Limb (tissue), 2 donors: Measurements from ENCODE around the gene IL1RAPL1.
"Not testable (repeated sequence)": the region's sequence is repeated elsewhere in the genome, so short reads cannot be mapped to it uniquely, and the experiment has no call there.

Experiments
- DNase-seq, 2 donors: peaks; one replicate each; pipeline ENCODE4 v3.0.0-alpha.2; 2016; ENCODE audit errors: extremely low spot score in 2 of 2

IL1RAPL1 gene

DNA sequence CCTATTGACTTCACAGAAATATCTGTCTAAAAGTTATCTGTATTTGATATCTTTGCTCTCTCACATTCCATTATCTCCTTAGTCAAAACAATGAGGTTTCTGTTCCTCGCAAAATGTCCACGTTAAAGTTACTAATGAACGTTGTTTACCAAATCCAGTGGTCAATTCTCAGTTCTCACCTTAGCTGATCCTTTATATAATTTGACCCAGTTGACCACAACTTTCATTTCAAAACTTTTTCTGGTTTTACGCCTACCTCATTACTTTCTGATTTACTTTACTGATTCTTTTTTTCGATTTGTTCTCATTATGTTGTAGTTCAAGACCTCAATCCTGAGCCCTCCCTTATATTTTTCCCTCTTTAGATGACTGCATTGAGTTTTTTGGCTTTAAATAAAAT is 186.6 kb downstream of the IL1RAPL1 start:
- DNase-seq, result no peak

DNA sequence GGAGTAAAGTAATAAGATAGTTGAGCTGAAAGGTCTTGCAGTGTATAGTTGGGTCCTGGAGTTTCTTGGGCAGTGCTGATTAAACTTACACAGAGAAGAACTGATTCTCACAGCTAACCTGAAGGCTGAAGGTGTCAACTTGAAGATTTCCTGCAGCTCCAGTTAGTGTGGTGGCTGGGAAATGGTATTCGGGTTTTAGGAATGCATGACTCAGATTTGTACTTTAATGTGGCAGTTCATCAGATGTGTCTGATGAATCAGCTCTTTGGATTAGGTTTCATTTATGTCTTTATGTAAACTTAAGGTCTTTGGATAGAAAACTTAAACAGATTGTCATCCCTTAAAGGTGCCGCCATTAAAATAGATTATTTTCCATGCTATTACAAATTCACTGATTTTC is 200.0 kb downstream of the IL1RAPL1 start:
- DNase-seq, result no peak

DNA sequence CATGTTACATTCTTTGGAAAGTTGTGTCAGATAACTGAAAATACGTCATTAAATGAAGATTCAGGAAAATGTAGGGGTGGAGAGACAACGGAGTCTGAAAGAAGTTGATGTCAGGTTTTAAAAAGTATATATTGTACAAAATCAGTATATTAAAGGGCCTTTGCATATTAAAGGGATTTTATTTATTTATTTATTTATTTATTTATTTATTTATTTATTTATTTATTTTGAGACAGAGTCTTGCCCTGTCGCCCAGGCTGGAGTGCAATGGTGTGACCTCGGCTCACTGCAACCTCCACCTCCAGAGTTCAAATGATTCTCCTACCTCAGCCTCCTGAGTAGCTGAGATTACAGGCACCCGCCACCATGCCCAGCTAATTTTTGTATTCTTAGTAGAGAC is 213.4 kb downstream of the IL1RAPL1 start:
- DNase-seq, result not testable (repeated sequence)

DNA sequence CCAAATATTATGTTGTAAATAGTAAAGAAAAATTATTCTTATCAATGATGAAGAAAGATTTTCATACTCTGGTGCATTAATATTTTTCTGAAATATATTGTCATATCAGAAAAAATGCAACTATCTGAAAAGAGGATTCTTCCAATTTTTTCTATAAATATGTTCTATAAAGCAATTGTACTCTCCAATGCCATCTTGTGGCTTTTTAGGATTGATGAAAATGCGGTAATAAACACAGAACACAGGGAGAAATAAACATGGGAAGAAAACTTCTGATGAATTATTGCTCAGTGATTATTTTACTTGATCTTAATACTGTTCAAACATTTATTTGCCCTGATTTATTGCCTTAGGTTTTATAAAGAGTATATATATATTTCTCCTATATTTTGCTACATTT is 215.4 kb downstream of the IL1RAPL1 start:
- no peak for DNase-seq

DNA sequence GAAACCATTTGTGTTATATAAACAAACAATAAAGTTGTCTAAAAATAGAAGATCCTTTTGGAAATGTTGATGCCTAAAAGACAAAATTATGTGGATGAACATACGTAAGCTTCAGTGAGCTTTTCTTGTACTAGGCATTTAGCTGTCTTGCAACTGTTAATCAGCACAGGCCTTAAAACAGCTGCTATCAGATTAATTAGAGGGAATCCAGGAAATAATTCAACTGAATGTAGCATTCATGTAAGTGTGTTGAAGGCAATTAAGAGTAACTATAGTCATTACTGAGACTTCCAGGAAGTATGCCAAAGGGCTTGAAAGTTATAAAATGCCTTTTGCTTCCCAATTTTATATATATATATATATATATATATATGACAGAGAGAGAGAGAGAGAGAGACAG is 248.7 kb downstream of the IL1RAPL1 start:
- no peak for DNase-seq

DNA sequence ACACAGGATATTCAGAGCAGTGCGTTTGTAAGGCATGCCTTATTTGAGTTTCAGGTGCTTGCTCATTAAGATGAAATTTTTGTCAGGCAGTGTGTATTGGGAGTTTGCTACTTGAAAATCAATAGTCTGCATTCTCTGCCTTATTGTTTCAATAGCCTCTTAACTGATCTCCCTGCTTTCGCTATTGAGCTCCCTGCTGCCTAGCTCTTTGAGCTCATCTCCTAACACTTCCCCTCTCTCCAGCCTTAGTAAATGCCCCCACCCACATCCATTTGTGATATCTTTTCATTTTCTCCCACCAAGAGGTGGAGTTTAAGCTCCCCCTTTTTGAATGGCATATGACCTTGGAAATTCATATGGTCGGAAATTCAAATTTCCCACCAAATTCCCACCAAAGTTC is 256.6 kb downstream of the IL1RAPL1 start:
- DNase-seq, result no peak

DNA sequence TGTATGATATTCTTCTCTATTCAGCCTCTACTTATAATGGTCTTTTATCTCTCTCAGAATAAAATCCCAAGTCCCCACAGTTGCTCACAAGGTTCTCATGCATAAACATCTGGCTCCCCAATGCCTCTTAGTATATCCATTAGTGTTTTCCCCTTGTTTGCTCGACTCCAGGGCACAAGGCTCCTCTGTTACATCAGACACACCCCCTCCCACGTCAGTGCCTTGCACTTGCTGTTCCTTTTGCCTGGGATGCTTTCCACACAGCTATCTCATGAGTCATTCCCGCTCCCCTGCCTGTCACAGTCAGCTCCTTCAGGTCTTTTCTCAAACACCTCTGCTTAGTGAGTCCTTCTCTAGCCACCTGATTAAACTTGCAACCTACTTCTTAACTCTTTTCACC is 260.2 kb downstream of the IL1RAPL1 start:
- DNase-seq, result no peak

DNA sequence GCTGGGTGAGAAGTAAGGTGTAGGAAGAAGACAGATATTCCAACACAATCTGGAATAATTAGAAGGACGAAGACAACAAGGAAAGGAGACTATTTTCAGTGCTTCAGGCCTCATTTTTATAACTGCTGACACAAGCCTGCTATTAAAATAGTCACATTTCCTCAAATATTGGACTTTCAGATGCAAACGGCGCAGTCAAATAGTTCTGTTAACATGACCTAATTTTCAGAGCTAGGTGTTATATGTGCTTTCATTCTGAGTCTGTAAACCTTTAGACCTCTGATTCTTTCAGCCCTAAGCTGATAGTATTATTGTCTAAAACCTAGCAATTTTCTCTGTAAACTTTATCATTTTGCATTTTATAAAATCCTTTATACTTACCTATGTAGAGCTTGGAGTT is 261.5 kb downstream of the IL1RAPL1 start:
- DNase-seq, result no peak

DNA sequence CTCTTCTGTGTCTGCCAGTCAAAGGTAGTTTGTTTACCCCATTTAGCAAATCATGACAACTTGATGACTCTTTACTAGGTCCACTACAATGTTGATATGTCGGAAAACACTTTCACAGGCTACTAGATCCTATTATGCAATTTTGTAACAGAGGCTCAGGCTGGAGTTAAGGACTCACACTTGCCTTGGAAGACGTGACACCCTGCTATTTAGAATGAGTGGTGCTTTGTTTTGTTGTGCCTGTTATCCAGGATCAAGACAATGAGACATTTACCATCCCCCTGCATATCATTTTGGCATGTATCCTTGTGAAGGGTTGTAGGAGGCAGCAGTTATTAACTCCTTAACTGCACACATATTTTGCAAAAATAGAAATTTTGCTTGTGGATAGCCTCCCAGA is 263.7 kb downstream of the IL1RAPL1 start:
- DNase-seq, result no peak

DNA sequence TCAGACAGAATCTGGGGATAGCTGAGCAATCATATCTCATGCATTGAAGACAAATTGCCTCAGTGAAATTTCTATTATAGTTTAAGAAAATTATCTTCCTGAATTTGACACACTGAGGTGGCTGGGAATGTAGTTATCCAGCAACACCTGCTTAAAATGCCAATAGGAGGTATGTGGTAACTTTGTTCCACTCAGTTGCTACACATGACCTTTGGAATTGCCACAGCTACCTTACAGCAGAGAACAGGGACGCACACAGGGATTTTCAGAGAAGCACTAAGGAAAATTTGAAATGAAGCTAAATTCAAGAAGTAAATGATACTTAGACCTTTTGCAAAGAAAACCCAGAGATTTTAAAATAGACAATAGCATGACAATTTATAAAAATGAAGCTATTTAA is 264.6 kb downstream of the IL1RAPL1 start:
- no peak for DNase-seq

DNA sequence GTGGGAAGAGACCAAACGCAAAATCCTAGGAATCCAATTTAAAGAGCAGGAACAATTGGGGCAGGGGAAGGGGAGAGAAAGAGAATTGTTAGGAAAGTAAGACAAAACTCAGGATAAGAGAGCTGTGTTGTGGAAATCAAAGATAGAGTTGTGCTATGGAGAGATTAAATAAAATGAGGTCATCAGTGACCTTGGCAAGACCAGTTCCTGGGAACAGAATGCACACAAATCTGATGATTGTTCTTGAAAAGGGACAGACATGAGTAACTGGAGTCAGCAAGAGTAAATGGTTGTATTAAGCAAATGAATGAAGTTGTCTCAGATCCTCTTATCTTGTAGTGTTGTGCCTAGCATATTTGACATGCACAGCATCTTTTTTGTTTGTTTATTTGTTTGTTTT is 267.4 kb downstream of the IL1RAPL1 start:
- DNase-seq, result no peak

DNA sequence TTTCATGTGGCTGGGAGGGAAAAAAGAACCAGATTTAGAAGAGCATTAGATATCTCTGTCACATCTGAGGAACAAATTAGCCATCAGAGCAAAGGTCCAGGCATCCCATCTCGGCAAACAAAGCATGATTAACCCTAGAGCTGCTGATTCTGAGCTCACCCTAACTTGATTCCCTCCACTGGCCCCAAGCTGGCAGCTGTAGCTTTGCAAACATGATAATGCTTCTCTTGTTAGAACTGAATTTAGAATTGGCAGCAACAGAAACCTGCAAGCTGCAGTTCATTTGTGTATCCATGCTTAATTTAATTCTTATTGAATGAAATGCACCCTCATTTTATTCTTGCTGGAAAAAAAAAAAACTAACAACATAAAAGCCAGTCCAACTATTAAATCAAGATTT is 289.2 kb downstream of the IL1RAPL1 start:
- no peak for DNase-seq

DNA sequence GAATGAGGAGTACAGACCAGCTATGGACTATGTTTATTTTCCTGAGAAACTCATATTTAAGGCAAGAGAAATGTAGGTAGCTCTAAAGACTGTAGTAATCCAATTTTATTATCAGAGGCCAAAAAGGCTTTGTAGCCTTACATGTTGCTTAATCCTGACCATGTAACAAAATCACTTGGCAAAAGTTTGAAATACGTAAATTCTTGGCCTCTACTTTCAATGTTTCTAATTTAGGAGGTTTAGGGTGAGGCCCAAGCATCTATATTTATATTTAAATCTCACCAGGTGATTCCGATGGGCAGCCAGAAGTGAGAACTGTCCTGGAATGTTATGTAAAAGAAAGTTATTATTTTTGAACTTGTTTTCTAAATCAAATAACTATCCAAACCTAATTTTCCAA is 289.7 kb downstream of the IL1RAPL1 start:
- no peak for DNase-seq

DNA sequence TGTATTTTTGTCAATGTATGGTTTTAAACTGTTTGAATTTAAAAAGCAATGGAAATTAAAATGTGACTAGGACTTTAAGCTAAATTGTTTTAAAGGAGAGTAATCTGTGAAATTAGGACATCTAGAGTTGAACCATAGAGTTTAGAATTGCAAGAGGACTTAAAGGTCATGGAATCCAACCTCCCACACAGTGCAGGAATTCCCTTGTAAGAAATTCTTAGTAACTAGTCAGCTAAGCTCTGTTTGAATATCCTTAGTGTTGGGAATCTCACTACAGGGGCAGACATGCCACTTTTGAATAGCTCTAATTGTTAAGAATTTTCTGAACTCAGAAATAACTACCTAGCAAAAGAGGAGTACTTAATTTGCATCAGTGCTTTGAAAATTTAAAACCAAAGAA is 292.9 kb downstream of the IL1RAPL1 start:
- no peak for DNase-seq

DNA sequence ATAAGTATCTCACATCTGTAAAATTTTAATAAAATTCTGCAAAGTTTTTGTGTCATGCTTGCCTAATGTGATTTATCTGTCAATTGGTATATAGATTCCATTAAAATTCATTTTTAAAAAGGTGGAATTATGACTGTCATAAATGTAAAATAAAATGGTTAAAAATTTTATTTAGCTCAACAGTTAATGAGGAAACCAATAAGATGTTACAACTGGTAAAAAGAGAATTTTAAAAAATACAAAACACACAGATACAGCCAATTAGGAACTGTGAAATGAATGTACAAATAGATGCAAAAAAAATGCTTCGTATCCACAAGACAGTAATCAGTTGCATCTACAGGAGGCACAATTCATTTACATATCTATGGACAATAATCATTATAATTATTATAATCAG is 297.6 kb downstream of the IL1RAPL1 start:
- DNase-seq, result no peak

DNA sequence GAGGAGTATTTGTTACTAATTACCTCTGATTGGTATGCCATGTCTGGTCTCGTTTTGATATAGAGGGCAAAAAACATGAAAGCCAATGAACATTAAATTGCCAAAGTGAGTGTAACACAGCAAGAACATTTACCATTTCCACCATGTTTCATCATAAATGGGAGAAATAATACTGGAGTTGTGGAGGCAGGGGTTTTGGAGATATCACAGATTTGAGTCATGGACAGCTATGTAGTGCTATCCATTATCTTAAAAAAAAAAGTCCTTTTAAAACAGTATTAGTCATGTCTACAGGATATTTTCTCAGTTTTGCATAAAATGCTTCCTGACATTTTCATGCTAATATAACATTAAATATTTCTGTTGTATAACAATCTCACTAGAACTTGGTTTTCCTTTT is 301.2 kb downstream of the IL1RAPL1 start:
- no peak for DNase-seq

DNA sequence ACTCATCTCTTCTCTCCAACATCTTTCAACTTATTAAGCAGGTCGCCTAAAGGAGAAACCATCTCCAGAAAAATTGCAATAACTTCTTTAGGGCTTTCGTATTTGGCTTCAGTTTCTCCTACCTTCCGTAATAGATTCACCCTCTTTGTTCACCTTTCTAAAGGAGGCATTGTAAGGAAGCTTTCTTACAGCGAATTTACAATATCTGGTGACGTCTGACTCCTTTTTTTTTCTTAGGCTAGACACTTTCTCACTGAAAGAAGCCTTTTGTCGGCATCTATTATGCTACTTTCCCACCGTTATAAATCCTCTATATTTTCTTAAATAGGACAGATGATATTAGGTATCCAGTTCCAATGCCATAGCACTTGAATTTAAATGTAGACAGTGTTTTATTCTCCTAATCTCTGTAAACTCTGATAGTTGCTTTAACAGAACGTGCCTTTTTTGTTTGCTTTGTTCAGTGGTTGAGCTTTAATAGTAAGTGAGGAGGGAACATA is 302.4 kb downstream of the IL1RAPL1 start:
- no peak for DNase-seq

DNA sequence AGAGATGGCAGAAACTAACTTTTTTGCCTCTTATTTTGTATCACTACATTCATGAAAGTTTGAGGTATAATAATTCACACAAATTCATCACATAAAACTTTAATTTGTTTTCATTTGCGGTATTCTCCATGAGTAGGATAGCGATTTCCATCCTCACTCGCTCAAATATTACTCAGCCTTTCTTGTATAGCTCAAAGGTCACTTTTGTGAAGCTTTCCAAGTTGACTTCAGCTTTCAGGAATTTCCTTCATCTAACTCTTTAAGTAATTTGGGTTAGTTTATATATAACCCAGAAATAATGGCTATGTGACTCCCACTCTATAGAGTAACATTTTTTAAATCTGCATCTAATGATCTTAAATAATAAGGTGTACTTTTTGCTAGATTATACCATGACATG is 314.4 kb downstream of the IL1RAPL1 start:
- no peak for DNase-seq

DNA sequence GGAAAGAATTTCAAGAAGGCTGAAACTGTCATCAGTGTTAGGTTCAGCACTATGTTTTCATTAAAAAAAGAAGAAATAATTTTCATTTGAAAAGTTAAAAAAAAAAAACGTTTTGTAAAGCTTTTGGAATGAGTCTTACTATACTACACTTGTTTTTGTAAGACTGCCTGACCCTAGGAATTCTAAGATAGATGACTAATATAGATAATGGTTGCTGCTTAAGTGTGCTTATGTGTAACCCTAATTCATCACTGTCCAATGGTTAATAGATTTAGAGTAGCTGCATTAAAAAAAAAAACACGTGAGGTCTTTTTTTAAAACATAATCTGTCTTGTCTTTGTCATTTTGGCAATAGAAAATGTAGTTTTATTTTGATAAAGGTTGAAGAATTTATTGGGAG is 323.2 kb downstream of the IL1RAPL1 start:
- no peak for DNase-seq

DNA sequence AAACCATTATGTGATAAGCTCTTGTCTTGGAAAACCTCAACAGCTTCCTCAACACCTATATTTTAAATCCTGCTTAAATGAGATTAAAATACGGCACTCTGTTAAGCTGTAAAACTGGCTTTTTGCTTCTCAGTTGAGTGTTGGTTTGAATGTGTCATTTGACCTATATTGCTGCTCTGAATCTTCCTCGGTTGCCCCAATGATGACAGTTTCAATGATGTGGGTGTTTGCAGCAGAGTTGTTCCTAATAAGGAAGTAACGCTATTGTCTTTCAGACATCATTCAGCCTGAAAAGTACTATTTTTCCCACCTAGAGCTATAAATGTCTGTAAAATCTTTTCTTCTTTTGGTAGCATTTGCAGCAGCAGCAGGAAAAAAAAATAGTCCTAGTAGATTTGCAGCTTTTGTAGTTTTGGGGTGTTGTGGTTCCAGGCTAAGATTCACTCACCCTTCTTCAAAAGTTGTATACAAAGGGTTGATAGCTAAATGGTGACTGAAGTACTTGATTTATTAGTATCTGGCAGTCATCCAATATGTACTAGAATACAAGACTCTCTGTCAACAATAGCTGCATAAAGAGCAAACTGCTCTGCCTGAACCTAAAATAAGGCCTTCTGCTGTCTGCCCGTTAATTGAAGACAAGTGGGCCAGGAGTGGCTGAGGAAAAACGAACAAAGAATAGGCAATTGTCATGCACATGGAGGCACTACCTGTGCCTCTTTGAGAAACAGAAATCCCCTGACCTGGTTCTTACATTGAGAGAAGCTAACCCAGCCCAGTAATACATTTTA is 333.1 kb downstream of the IL1RAPL1 start:
- no peak for DNase-seq

DNA sequence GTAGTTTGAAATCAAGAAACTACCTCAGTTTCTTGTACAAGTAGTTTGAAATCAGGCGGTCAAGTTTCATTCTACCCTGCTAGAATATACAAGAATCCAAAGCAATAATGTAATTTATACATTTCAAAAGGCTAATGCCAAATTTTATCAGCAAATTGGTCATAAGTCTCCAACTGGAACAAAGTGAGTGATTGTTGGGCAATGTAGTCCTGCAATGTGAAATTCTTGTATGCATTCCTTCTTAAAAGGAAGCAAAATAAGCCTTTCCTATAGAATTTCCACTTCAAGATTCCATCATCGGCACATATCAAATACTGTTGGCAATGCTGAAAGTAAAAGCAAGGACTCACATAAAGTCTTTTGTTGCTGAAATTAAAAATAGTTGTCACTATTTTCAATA is 334.9 kb downstream of the IL1RAPL1 start:
- no peak for DNase-seq

DNA sequence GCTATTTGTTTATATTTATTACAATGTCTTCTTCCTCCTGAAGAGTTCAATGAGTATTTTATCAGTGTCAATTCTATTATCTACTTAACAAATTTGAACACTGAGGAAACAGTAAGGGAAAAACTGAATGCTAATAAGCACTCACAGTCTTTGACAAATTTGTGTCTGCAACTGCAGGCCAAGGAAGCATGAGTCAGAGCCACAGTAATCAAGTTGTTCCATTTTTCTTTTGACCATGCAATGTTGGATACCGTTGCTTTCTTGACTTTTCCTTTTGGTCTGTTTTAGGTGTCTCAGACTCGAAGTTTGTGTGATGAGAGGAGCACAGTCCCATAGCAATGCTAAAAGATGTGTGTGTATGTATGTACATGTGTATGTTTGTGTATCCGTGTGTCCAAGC is 359.6 kb downstream of the IL1RAPL1 start:
- no peak for DNase-seq

DNA sequence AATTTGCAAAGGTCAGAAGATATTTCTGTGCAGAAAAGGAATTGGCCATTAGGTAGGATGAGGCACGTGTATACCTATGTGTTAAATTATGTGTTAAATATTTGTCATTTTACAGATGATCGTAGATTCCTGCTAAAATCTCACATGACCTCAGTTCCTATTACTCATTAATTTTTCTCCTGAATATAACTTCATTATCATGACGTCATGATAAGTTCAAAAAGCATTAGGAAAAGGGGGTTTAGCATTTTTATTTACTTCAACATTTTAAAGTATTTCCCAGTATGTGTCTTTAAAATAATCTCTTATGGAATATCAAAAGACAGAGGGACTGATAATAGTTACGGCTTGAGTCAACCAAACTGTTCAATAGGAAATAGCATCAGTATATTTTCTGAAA is 372.8 kb downstream of the IL1RAPL1 start:
- no peak for DNase-seq

DNA sequence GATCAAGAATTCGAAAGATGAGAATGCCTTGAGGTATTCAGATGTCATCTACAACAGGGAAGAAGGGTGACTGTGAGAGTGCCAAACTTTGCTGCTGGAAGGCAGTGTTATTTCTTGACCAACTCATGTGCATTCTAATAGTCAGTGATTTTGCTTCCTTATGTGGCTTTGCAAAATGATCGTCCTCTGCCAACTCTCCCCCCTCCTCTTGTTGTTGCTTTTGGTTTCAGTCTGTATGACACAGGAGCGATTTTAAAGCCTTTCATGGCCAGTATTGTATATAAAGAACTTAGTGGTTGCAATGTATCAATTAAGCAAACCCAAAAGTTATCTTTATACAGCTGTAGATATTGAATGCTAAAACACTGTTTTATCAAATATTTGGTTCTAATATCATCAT is 379.1 kb downstream of the IL1RAPL1 start:
- DNase-seq, result no peak
